ENCODE measurements around the gene CFAP210. TPM values are rescaled to one million over a fixed set of nuclear protein-coding genes. Genes with fewer than 3 reads are reported as not detected.

The CFAP210 gene
- total RNA-seq, 1 experiment from 2014 or later, result not detected

- RAD21 ChIA-PET (ENCODE audit: low non-redundant PET in 1 of 2, low total read pairs in 2 of 2, uncharacterized antibody in 2 of 2, unreplicated experiment in 2 of 2), result no interaction called here
- intact Hi-C loops (cut with micrococcal nuclease), result no loop called here
- no peaks in the 10 kb centered on the region for H3K4me1 ChIP-seq (ENCODE audit: control insufficient read depth in 1 of 2, insufficient read depth in 2 of 2, low read length in 2 of 2)
Measured at GRCh38 chr2:169673921-169674320, 20.3 kb downstream of the CFAP210 start.

More at GRCh38 chr2:169673921-169674320, 20.3 kb downstream of the CFAP210 start:
- H3K9me2 ChIP-seq (ENCODE audit: insufficient read depth), result no peaks in the 10 kb centered on the region
- BruUV-seq (replicated peaks), result no TSS peak
- H3K9me3 ChIP-seq (ENCODE audit: control insufficient read depth in 1 of 2, insufficient read depth in 1 of 2, low read depth in 1 of 2, low read length in 2 of 2), result no peaks in the 10 kb centered on the region
- no peak for TF ChIP-seq SRF (IDR thresholded peaks at IDR 0.05; ENCODE audit: low read depth)
- no peak for TF ChIP-seq FOSL1 (IDR thresholded peaks at IDR 0.05; ENCODE audit: low read depth)
- TF ChIP-seq ELF1 (IDR thresholded peaks at IDR 0.05; ENCODE audit: borderline replicate concordance, low read depth), result no peak
- no peak for TF ChIP-seq SP1 (IDR thresholded peaks at IDR 0.05; ENCODE audit: low read depth)
- no peak for TF ChIP-seq MAX (IDR thresholded peaks at IDR 0.05)
- TF ChIP-seq ZFX (IDR thresholded peaks at IDR 0.05), result no peak
- TF ChIP-seq ATF3 (IDR thresholded peaks at IDR 0.05), result no peak
- no peak for TF ChIP-seq REST (IDR thresholded peaks at IDR 0.05; ENCODE audit: low read depth)
- TF ChIP-seq YY1 (IDR thresholded peaks at IDR 0.05; ENCODE audit: extremely low read depth, insufficient replicate concordance, low read depth, low read length), result no peak
- no peak for TF ChIP-seq CBX3 (IDR thresholded peaks at IDR 0.05; ENCODE audit: low read depth)
- TF ChIP-seq POLR2AphosphoS5 (IDR thresholded peaks at IDR 0.05; ENCODE audit: low read depth, low read length), result no peak
- ChIA-PET POLR2A (no interaction called here), CTCF (no interaction called here)
- H3K4me2 ChIP-seq (ENCODE audit: low read length), result no peak overlapping the region
- no peak overlapping the region for H2AFZ ChIP-seq (ENCODE audit: low read depth, low read length, poor library complexity, severe bottlenecking)
- no peaks in the 10 kb centered on the region for H4K20me1 ChIP-seq (ENCODE audit: insufficient read depth)
- H3K4me3 ChIP-seq (replicated peaks in 1 of 2; ENCODE audit: low read depth in 1 of 2, low read length in 2 of 2), result no peak overlapping the region
- H3K27ac ChIP-seq (ENCODE audit: low read depth, low read length), result no peak overlapping the region
- H3K36me3 ChIP-seq (ENCODE audit: control insufficient read depth in 1 of 2, insufficient read depth in 2 of 2, low read length in 2 of 2), result no peaks in the 10 kb centered on the region
- no peak overlapping the region for H3K9ac ChIP-seq (ENCODE audit: low read length)
- no peaks in the 10 kb centered on the region for H3K79me2 ChIP-seq (ENCODE audit: insufficient read depth, low read length)
- no peak for ATAC-seq
- DNase-seq (ENCODE audit: low read depth, low spot score), result no peak
- H3K27me3 ChIP-seq (ENCODE audit: insufficient read depth, low read length), result no peaks in the 10 kb centered on the region

Measured in HCT116 (cell line).